ENCODE measurements around the gene PARP16. TPM values are rescaled to one million over a fixed set of nuclear protein-coding genes. Genes with fewer than 3 reads are reported as not detected.

PARP16 gene
- total and polyA plus RNA-seq, 10 donors, result 6.4 to 11.3 (median 9.6) TPM

GRCh38 chr15:65264863-65265430 is 21.7 kb downstream of the PARP16 start:
- H3K36me3 ChIP-seq, result peaks cover 0 to 90% (median 47%) of the 10 kb centered on the region in 6 donors
- H3K27ac ChIP-seq, result no peak overlapping the region
- no peaks in the 10 kb centered on the region for H3K4me1 ChIP-seq
- 59 to 88% (median 82%) methylated on average over 2 of the region's 2 CpGs for WGBS, 5 donors
- no peak for TF ChIP-seq CTCF (IDR thresholded peaks at IDR 0.05 in 8 of 11, conservative IDR thresholded peaks at IDR 0.05 in 3 of 11)
- TF ChIP-seq POLR2A (IDR thresholded peaks at IDR 0.05), result no peak
- TF ChIP-seq POLR2AphosphoS5 (IDR thresholded peaks at IDR 0.05), result no peak
- no peak for DNase-seq
- H3K9me3 ChIP-seq, result no peaks in the 10 kb centered on the region
- intact Hi-C loops (cut with DNase I; ENCODE audit: low total_unique reads), result no loop called here
- no peak overlapping the region for H3K4me3 ChIP-seq
- no peaks in the 10 kb centered on the region for H3K27me3 ChIP-seq (replicated peaks in 1 of 7)

- H3K27me3 ChIP-seq (replicated peaks in 1 of 7), result no peaks in the 10 kb centered on the region
- DNase-seq, result no peak
- WGBS, 5 donors, result 89 to 96% (median 93%) methylated on average over 4 of the region's 4 CpGs
- no peak overlapping the region for H3K27ac ChIP-seq
- TF ChIP-seq POLR2AphosphoS5 (IDR thresholded peaks at IDR 0.05) (no peak), POLR2A (IDR thresholded peaks at IDR 0.05) (no peak), CTCF (IDR thresholded peaks at IDR 0.05 in 8 of 11, conservative IDR thresholded peaks at IDR 0.05 in 3 of 11) (no peak)
- no peaks in the 10 kb centered on the region for H3K4me1 ChIP-seq
- H3K36me3 ChIP-seq, result peaks cover 4 to 92% (median 56%) of the 10 kb centered on the region in 6 donors
- no peaks in the 10 kb centered on the region for H3K9me3 ChIP-seq
- intact Hi-C loops (cut with DNase I; ENCODE audit: low total_unique reads), result no loop called here
- H3K4me3 ChIP-seq, result no peak overlapping the region
Observed at GRCh38 chr15:65263313-65263712, 23.4 kb downstream of the PARP16 start.

- WGBS, 5 donors, result 88 to 94% (median 92%) methylated on average over 6 of the region's 6 CpGs
Observed at GRCh38 chr15:65260968-65261367, 25.7 kb downstream of the PARP16 start.

More at GRCh38 chr15:65260968-65261367, 25.7 kb downstream of the PARP16 start:
- TF ChIP-seq POLR2A (IDR thresholded peaks at IDR 0.05) (no peak), POLR2AphosphoS5 (IDR thresholded peaks at IDR 0.05) (no peak), CTCF (IDR thresholded peaks at IDR 0.05 in 8 of 11, conservative IDR thresholded peaks at IDR 0.05 in 3 of 11) (no peak)
- Histone ChIP-seq H3K4me3 (no peak overlapping the region), H3K27ac (no peak overlapping the region), H3K4me1 (no peaks in the 10 kb centered on the region), H3K36me3 (peaks cover 4 to 98% (median 58%) of the 10 kb centered on the region in 6 donors), H3K27me3 (replicated peaks in 1 of 7) (no peaks in the 10 kb centered on the region), H3K9me3 (no peaks in the 10 kb centered on the region)
- intact Hi-C loops (cut with DNase I; ENCODE audit: low total_unique reads), result no loop called here
- DNase-seq, result no peak
